Skeletal muscle tissue (tissue), 4 donors: Measurements from ENCODE around the gene DNAH17. TPM values are rescaled to one million over a fixed set of nuclear protein-coding genes. Genes with fewer than 3 reads are reported as not detected.

Source experiments
- H3K27ac ChIP-seq: one replicate; pipeline ENCODE4 v1.7.0; 2013; ENCODE audit warnings: mild to moderate bottlenecking, low read depth, low read length, inconsistent platforms
- H3K27me3 ChIP-seq, 3 donors: one replicate each; pipeline ENCODE4 v1.7.0; 2013; ENCODE audit warnings: low read length in 3 of 3; ENCODE audit not compliant: control insufficient read depth in 3 of 3, insufficient read depth in 3 of 3
- H3K36me3 ChIP-seq, 3 donors: one replicate each; pipeline ENCODE4 v1.7.0; 2013; ENCODE audit warnings: low read length in 3 of 3; ENCODE audit not compliant: control insufficient read depth in 3 of 3, insufficient read depth in 3 of 3
- H3K4me1 ChIP-seq, 3 donors: one replicate each; pipeline ENCODE4 v1.7.0; 2013; ENCODE audit warnings: low read length in 3 of 3, mild to moderate bottlenecking in 3 of 3; ENCODE audit not compliant: control insufficient read depth in 3 of 3, insufficient read depth in 3 of 3
- H3K4me3 ChIP-seq, 3 donors: one replicate each; pipeline ENCODE4 v1.7.0; 2013; ENCODE audit warnings: low read length in 3 of 3
- H3K9ac ChIP-seq, 3 donors: one replicate each; pipeline ENCODE4 v1.7.0; 2013; ENCODE audit warnings: low read length in 3 of 3, mild to moderate bottlenecking in 3 of 3, moderate library complexity in 2 of 3, low read depth in 1 of 3
- H3K9me3 ChIP-seq, 3 donors: one replicate each; pipeline ENCODE4 v1.7.0; 2013; ENCODE audit warnings: low read length in 3 of 3; ENCODE audit not compliant: control insufficient read depth in 3 of 3
- total RNA-seq: library from RNA; depleted of rRNA; stranded (reverse); fragments of >200 nt; gene quantifications from one replicate; pipeline ENCODE4 v1.2.3, GENCODE V29; 2014
- donor health status: Osteomylitis.

The DNAH17 gene
- total RNA-seq, 1 donor from 2014 or later: under 0.01 TPM

DNA sequence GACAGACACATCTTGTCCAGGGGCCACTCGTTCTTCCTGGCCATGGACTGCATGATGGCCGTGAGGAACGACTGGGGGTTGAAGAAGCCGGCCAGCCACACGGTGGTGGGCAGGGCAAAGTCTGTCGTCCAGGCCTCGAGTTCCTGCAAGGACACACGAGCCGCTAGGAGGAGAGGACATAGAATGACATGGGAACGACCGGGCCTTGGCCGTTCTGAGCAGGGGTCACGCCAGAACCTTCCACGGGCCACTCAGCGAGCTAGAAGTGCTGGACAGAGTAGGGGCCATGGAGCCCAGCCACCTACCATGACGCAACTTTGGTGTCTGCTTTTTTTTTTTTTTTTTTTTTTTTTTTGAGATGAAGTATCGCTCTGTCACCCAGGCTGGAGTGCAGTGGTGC is 151.8 kb downstream of the DNAH17 start:
- Histone ChIP-seq H3K9me3 (no peaks in the 10 kb centered on the region), H3K36me3 (peaks cover 38 to 54% (median 45%) of the 10 kb centered on the region in 3 donors), H3K4me1 (peaks cover 7 to 19% (median 8%) of the 10 kb centered on the region in 3 donors), H3K4me3 (no peak overlapping the region), H3K9ac (no peak overlapping the region), H3K27me3 (no peaks in the 10 kb centered on the region), H3K27ac (no peak overlapping the region)

GRCh38 chr17:78423961-78424675 is 153.1 kb downstream of the DNAH17 start:
- H3K27ac ChIP-seq: no peak overlapping the region
- H3K4me1 ChIP-seq: peaks cover 14 to 27% (median 15%) of the 10 kb centered on the region in 3 donors
- no peak overlapping the region for H3K4me3 ChIP-seq
- H3K27me3 ChIP-seq: no peaks in the 10 kb centered on the region
- H3K9ac ChIP-seq: no peak overlapping the region
- H3K9me3 ChIP-seq: no peaks in the 10 kb centered on the region
- peaks cover 35 to 56% (median 49%) of the 10 kb centered on the region in 3 donors for H3K36me3 ChIP-seq

- Histone ChIP-seq H3K4me1 (peaks cover 14 to 27% (median 15%) of the 10 kb centered on the region in 3 donors), H3K27ac (no peak overlapping the region), H3K9ac (no peak overlapping the region), H3K27me3 (no peaks in the 10 kb centered on the region), H3K9me3 (no peaks in the 10 kb centered on the region), H3K4me3 (no peak overlapping the region), H3K36me3 (peaks cover 31 to 51% (median 46%) of the 10 kb centered on the region in 3 donors)
Observed at GRCh38 chr17:78422872-78423588, 154.2 kb downstream of the DNAH17 start.

DNA sequence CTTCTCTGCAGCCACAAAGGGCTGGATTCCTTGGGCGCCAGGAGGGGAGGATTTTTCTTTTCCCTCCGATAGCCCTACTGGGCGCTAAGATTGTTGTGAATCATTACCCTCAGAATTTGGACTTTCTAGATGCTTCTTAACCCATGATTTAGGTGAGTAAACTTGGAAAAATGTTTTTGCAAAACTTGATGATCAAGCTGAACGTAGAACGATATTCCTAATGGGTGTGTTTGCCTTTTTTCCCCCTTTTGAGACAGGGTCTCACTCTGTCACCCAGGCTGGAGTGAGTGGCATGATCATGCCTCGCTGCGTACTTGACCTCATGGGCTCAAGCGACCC is 155.0 kb downstream of the DNAH17 start:
- Histone ChIP-seq H3K4me3 (no peak overlapping the region), H3K9ac (peak overlapping the region in 2 of 3 donors; percentile 26 to 40), H3K27ac (no peak overlapping the region), H3K9me3 (no peaks in the 10 kb centered on the region), H3K27me3 (no peaks in the 10 kb centered on the region), H3K4me1 (peaks cover 18 to 32% (median 19%) of the 10 kb centered on the region in 3 donors), H3K36me3 (peaks cover 30 to 51% (median 44%) of the 10 kb centered on the region in 3 donors)

DNA sequence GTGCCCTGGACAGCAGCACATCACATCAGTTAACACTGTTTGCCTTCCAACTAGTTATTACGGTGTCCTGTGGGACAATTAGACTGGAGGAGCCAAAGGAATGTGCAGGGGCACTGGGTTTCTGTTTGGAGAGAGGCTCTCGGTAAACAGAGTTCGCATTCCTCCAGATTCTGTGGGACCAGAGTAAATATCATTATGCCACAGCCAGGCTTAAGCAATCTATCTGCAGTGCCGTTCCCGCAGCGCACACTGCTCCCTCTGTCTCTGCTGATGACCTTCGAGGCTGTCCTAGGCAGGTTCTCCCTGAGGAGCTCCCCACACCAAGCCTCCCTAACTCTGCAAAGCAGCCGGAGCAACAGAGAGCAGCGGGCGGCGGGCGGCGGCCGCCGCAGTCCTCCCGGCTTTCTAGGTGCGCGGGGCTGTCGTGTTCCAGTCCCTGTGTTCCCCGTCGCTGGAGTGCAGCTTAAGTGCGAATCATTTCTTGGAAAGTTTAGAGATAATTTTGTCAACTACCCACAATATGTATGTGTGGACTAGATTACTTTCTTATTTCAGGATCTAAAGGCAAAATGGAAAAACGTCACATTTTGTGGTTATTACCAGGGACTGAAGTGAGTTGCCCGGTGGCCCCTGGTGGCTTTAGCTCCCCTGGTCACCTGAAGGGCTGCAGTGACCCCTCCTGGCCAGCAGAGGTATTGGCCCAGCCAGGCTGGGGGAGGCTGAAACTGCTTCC is 155.5 kb downstream of the DNAH17 start:
- Histone ChIP-seq H3K4me1 (peaks cover 23 to 37% (median 23%) of the 10 kb centered on the region in 3 donors), H3K27me3 (no peaks in the 10 kb centered on the region), H3K9me3 (no peaks in the 10 kb centered on the region), H3K27ac (no peak overlapping the region), H3K36me3 (peaks cover 25 to 46% (median 41%) of the 10 kb centered on the region in 3 donors), H3K4me3 (no peak overlapping the region), H3K9ac (peak overlapping the region in 1 of 3 donors; percentile 40)

- Histone ChIP-seq H3K27me3 (no peaks in the 10 kb centered on the region), H3K27ac (no peak overlapping the region), H3K4me3 (no peak overlapping the region), H3K9ac (peak overlapping the region in 1 of 3 donors; percentile 33), H3K9me3 (no peaks in the 10 kb centered on the region), H3K4me1 (peaks cover 28 to 43% (median 29%) of the 10 kb centered on the region in 3 donors), H3K36me3 (peaks cover 25 to 41% (median 41%) of the 10 kb centered on the region in 3 donors)
Observed at GRCh38 chr17:78421084-78421533, 156.1 kb downstream of the DNAH17 start.

GRCh38 chr17:78419970-78420815 is 157.0 kb downstream of the DNAH17 start:
- H3K36me3 ChIP-seq: peaks cover 21 to 40% (median 38%) of the 10 kb centered on the region in 3 donors
- no peaks in the 10 kb centered on the region for H3K27me3 ChIP-seq
- H3K4me3 ChIP-seq: no peak overlapping the region
- peaks cover 34 to 51% (median 35%) of the 10 kb centered on the region in 3 donors for H3K4me1 ChIP-seq
- H3K27ac ChIP-seq: peak overlapping the region; percentile 45
- H3K9me3 ChIP-seq: no peaks in the 10 kb centered on the region
- H3K9ac ChIP-seq: no peak overlapping the region

GRCh38 chr17:78418326-78419026 is 158.7 kb downstream of the DNAH17 start:
- no peak overlapping the region for H3K27ac ChIP-seq
- H3K36me3 ChIP-seq: peaks cover 9 to 27% (median 22%) of the 10 kb centered on the region in 3 donors
- H3K9me3 ChIP-seq: no peaks in the 10 kb centered on the region
- H3K4me3 ChIP-seq: no peak overlapping the region
- H3K4me1 ChIP-seq: peaks cover 51 to 63% (median 52%) of the 10 kb centered on the region in 3 donors
- no peak overlapping the region for H3K9ac ChIP-seq
- no peaks in the 10 kb centered on the region for H3K27me3 ChIP-seq

- Histone ChIP-seq H3K9ac (peak overlapping the region in 2 of 3 donors; percentile 12 to 23), H3K4me1 (peaks cover 61 to 72% (median 61%) of the 10 kb centered on the region in 3 donors), H3K36me3 (peaks cover 9 to 23% (median 20%) of the 10 kb centered on the region in 3 donors), H3K9me3 (no peaks in the 10 kb centered on the region), H3K27ac (peak overlapping the region; percentile 95), H3K4me3 (no peak overlapping the region), H3K27me3 (no peaks in the 10 kb centered on the region)
Observed at GRCh38 chr17:78417531-78417909, 159.7 kb downstream of the DNAH17 start.
